Nephron (organoid): ENCODE results near the gene SLC4A5.
"Not testable (repeated sequence)": the region's sequence is repeated elsewhere in the genome, so short reads cannot be mapped to it uniquely, and the experiment has no call there.

ENCODE experiments used
- H3K27ac Mint-ChIP-seq, 3 experiments: 2 replicates each; pipeline ENCODE4 v1.8.0; 2020; ENCODE audit warnings: mixed read lengths in 3 of 3, mild to moderate bottlenecking in 2 of 3, moderate library complexity in 1 of 3
- H3K27me3 Mint-ChIP-seq: 2 replicates; pipeline ENCODE4 v1.8.0; 2021; ENCODE audit warnings: low read depth, mild to moderate bottlenecking, moderate library complexity, mixed read lengths
- H3K36me3 Mint-ChIP-seq: 2 replicates; pipeline ENCODE4 v1.8.0; 2020; ENCODE audit warnings: low read depth, mixed read lengths
- H3K4me1 Mint-ChIP-seq: 2 replicates; pipeline ENCODE4 v1.8.0; 2020; ENCODE audit warnings: mixed read lengths
- H3K4me3 Mint-ChIP-seq, 3 experiments: 2 replicates each; pipeline ENCODE4 v1.8.0; 2020; ENCODE audit warnings: mild to moderate bottlenecking in 3 of 3, mixed read lengths in 3 of 3, moderate library complexity in 2 of 3
- H3K9me3 Mint-ChIP-seq: 2 replicates; pipeline ENCODE4 v1.8.0; 2020; ENCODE audit warnings: mixed read lengths
- TF ChIP-seq, protein P1 (sequence below), 3 experiments: fragments of 200-600 bp; sonication (generic); IDR thresholded peaks; one replicate each; pipeline ENCODE4 v1.5.0; 2021; ENCODE audit warnings: antibody characterized with exemption in 3 of 3; ENCODE audit not compliant: unreplicated experiment in 3 of 3

SLC4A5 gene

DNA sequence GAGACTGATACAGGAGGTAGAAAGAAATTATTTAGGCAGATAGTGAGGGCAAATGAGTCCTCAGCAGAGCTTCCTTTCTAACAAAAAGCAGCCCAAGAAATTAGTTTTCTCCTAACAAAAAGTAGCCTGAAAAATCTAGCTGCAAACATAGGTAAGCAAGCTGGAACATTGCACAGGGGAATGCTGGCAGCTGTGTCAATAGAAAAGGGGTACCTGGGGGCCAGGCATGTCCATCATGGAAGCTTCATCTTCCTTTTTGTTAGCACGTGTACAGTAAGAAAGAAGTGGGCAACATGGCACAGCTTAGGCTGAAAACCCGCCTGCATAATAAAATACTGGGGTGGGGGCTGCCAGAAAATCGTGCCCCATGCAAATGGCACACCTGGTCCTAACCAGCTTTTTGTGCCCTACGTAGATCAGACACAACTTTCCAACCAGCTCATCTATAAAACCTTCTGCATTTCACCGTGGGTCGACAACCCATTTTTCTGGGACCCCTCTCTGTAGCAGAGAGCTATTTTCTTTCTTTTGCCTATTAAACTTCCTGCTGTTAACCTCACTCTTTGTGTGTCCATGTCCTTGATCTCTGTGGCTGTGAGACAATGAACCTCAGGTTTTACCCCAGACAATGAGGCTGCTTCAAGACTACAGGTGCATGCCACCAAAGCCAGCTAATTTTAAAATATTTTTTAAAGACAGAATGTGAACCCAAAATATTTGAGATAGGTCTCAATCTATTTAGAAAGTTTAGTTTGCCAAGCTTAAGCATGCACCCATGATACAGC is 151.4 kb downstream of the SLC4A5 start:
- Mint-ChIP-seq H3K27me3 (peaks cover 7% of the 10 kb centered on the region), H3K4me1 (no peaks in the 10 kb centered on the region), H3K27ac (no peak overlapping the region), H3K4me3 (no peak overlapping the region), H3K36me3 (no peaks in the 10 kb centered on the region), H3K9me3 (no peaks in the 10 kb centered on the region)
- TF ChIP-seq, protein P1, sequence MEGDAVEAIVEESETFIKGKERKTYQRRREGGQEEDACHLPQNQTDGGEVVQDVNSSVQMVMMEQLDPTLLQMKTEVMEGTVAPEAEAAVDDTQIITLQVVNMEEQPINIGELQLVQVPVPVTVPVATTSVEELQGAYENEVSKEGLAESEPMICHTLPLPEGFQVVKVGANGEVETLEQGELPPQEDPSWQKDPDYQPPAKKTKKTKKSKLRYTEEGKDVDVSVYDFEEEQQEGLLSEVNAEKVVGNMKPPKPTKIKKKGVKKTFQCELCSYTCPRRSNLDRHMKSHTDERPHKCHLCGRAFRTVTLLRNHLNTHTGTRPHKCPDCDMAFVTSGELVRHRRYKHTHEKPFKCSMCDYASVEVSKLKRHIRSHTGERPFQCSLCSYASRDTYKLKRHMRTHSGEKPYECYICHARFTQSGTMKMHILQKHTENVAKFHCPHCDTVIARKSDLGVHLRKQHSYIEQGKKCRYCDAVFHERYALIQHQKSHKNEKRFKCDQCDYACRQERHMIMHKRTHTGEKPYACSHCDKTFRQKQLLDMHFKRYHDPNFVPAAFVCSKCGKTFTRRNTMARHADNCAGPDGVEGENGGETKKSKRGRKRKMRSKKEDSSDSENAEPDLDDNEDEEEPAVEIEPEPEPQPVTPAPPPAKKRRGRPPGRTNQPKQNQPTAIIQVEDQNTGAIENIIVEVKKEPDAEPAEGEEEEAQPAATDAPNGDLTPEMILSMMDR (IDR thresholded peaks at IDR 0.05; ENCODE audit: unreplicated experiment in 3 of 3): no peak

DNA sequence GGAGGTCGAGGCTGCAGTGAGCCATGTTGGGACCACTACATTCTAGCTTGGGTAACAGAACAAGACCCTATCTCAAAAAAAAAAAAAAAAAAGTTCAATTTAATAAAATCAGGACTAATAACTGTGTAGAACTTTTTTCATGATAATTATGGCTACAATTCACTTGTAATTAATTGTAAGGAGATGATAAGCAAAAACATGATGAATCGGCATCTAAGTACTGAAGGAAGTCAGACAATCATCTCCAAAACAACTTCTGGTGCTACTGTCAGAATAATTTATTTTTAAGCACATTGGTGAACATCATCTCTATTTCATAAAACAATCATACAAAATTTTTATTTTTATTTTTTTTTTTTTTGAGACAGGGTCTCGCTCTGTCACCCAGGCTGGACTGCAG is 154.5 kb downstream of the SLC4A5 start:
- Mint-ChIP-seq H3K4me1 (no peaks in the 10 kb centered on the region), H3K4me3 (no peak overlapping the region), H3K9me3 (no peaks in the 10 kb centered on the region), H3K27me3 (peaks cover 3% of the 10 kb centered on the region), H3K27ac (no peak overlapping the region), H3K36me3 (no peaks in the 10 kb centered on the region)
- TF ChIP-seq, protein P1 (IDR thresholded peaks at IDR 0.05; ENCODE audit: unreplicated experiment in 3 of 3): no peak

DNA sequence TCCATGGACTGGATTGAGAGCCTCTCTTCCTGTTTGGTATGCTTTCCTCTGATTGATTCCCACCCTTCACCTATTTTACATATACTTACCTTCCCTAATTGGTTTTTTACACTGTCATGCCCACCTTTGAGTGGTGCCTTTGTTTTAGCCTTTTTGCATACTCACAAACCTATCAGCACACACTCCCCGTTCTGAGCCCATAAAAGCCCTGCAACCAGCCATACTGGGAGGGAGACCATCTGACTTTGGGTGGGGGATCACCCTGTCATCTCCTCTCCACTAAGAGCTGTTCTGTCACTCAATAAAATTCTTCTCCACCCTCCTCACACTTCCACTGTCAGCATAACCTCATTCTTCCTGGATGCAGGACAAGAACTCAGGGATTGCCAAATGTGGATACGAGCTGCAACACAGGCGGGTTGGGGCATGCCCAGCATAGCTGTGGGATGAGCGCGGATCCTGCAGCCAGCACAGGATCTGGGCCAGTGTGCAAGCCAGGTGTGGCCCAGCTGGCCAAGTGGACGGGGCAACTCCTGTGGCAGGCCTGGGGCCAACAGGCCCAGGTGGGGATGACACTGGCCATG is 155.1 kb downstream of the SLC4A5 start:
- peaks cover 3% of the 10 kb centered on the region for H3K27me3 Mint-ChIP-seq
- H3K27ac Mint-ChIP-seq: no peak overlapping the region
- TF ChIP-seq, protein P1 (IDR thresholded peaks at IDR 0.05; ENCODE audit: unreplicated experiment in 3 of 3): no peak
- no peaks in the 10 kb centered on the region for H3K36me3 Mint-ChIP-seq
- H3K9me3 Mint-ChIP-seq: no peaks in the 10 kb centered on the region
- H3K4me1 Mint-ChIP-seq: no peaks in the 10 kb centered on the region
- H3K4me3 Mint-ChIP-seq: no peak overlapping the region

DNA sequence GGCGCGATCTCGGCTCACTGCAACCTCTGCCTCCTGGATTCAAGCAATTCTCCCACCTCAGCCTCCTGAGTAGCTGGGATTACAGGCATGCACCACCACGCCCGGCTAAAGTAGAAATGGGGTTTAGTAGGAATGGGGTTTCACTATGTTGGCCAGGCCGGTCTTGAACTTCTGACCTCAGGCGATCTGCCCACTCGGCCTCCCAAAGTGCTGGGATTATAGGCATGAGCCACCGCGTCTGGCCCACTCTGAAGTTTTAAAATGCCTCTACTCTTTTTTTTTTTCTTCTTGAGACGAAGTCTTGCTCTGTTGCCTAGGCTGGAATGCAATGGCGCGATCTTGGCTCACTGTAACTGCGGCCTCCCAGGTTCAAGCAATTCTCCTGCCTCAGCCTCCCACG is 156.5 kb downstream of the SLC4A5 start:
- H3K27ac Mint-ChIP-seq, H3K36me3 Mint-ChIP-seq, H3K9me3 Mint-ChIP-seq, H3K27me3 Mint-ChIP-seq, H3K4me3 Mint-ChIP-seq, H3K4me1 Mint-ChIP-seq: not testable (repeated sequence)

DNA sequence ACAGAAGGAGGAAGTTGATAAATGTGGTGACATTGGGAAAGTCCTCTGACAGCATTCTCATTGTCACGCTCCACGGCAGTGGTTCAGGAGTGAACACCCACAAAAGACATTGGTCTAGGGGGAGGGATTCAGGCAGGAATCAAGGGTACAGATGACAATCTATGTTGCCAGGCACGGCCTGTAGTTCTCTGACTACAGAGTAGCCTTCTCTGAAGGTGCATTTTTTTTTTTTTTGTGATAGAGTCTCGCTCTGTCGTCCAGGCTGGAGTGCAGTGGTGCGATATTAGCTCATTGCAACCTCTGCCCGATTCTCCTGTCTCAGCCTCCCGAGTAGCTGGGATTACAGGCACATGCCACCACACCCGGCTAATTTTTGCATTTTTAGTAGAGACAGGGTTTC is 157.2 kb downstream of the SLC4A5 start:
- H3K4me3 Mint-ChIP-seq: no peak overlapping the region
- H3K27ac Mint-ChIP-seq: no peak overlapping the region
- no peaks in the 10 kb centered on the region for H3K4me1 Mint-ChIP-seq
- TF ChIP-seq, protein P1 (IDR thresholded peaks at IDR 0.05; ENCODE audit: unreplicated experiment in 3 of 3): no peak
- no peaks in the 10 kb centered on the region for H3K9me3 Mint-ChIP-seq
- no peaks in the 10 kb centered on the region for H3K36me3 Mint-ChIP-seq
- peaks cover 3% of the 10 kb centered on the region for H3K27me3 Mint-ChIP-seq

DNA sequence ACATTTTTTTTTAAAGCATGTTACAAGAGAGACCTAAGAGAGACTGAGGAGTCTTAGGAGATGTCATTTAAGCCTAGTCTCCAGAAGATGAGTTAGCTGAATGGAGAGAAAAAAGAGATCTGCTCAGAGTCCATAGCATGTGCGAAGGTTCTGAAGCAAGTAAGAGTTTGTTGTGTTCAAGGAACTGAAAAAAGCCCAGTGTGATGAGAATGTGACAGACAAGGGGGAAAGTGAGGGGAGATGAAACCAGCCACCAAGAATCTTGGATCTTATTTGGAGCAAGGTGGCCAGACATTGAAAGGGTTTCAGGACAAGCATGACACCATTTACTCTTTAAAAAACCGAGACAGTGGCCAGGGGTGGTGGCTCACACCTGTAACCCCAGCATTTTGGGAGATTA is 159.3 kb downstream of the SLC4A5 start:
- no peaks in the 10 kb centered on the region for H3K36me3 Mint-ChIP-seq
- H3K4me3 Mint-ChIP-seq: no peak overlapping the region
- no peak overlapping the region for H3K27ac Mint-ChIP-seq
- no peaks in the 10 kb centered on the region for H3K4me1 Mint-ChIP-seq
- H3K27me3 Mint-ChIP-seq: no peaks in the 10 kb centered on the region
- no peaks in the 10 kb centered on the region for H3K9me3 Mint-ChIP-seq
- TF ChIP-seq, protein P1 (IDR thresholded peaks at IDR 0.05; ENCODE audit: unreplicated experiment in 3 of 3): no peak
